Liver (tissue), 9 donors: Measurements from ENCODE around the gene PATJ. TPM values are rescaled to one million over a fixed set of nuclear protein-coding genes. Genes with fewer than 3 reads are reported as not detected.

Experiments
- DNase-seq: peaks from one replicate; pipeline ENCODE4 v3.0.0-alpha.2; 2017; ENCODE audit warnings: low spot score
- H3K27ac ChIP-seq, 2 donors: one replicate each; pipeline ENCODE4 v1.7.0; 2013; ENCODE audit warnings: inconsistent platforms in 2 of 2, low read length in 2 of 2, control low read depth in 1 of 2, low read depth in 1 of 2, mild to moderate bottlenecking in 1 of 2
- H3K27me3 ChIP-seq, 4 donors: one replicate each; pipeline versions ENCODE4 v1.6.1 to v1.7.0; 2013; ENCODE audit warnings: low read length in 3 of 4, inconsistent platforms in 1 of 4, mild to moderate bottlenecking in 1 of 4, moderate library complexity in 1 of 4; ENCODE audit not compliant: control insufficient read depth in 4 of 4, insufficient read depth in 4 of 4
- H3K36me3 ChIP-seq, 4 donors: one replicate each; pipeline versions ENCODE4 v1.6.1 to v1.7.0; 2013; ENCODE audit warnings: low read length in 3 of 4, mild to moderate bottlenecking in 3 of 4, low read depth in 1 of 4, moderate library complexity in 1 of 4; ENCODE audit not compliant: control insufficient read depth in 4 of 4, insufficient read depth in 3 of 4
- H3K4me1 ChIP-seq, 4 donors: one replicate each; pipeline versions ENCODE4 v1.6.1 to v1.7.0; 2013; ENCODE audit warnings: low read length in 3 of 4, mild to moderate bottlenecking in 3 of 4, moderate library complexity in 1 of 4; ENCODE audit not compliant: control insufficient read depth in 4 of 4, insufficient read depth in 4 of 4
- H3K4me3 ChIP-seq, 3 donors: one replicate each; pipeline versions ENCODE4 v1.6.1 to v1.7.0; 2013; ENCODE audit warnings: low read length in 3 of 3, control low read depth in 1 of 3, low read depth in 1 of 3, mild to moderate bottlenecking in 1 of 3
- H3K9ac ChIP-seq, 2 donors: one replicate each; pipeline ENCODE4 v1.7.0; 2013; ENCODE audit warnings: low read length in 2 of 2, mild to moderate bottlenecking in 2 of 2, moderate library complexity in 2 of 2, control low read depth in 1 of 2, low read depth in 1 of 2
- H3K9me3 ChIP-seq, 4 donors: one replicate each; pipeline versions ENCODE4 v1.6.1 to v1.7.0; 2013; ENCODE audit warnings: low read length in 3 of 4; ENCODE audit not compliant: control insufficient read depth in 4 of 4
- ATF3 ChIP-seq: IDR thresholded peaks from 2 replicates; pipeline ENCODE4 v1.6.1; 2016; ENCODE audit warnings: antibody characterized with exemption
- CTCF ChIP-seq: fragments of 150-350 bp; IDR thresholded peaks from 2 replicates; pipeline ENCODE4 v1.5.1; 2017; ENCODE audit warnings: improper control_type of control experiment, low read depth, low read length; ENCODE audit not compliant: missing input control
- EGR1 ChIP-seq, 2 donors: IDR thresholded peaks; 2 replicates each; pipeline ENCODE4 v1.6.1; 2016 to 2018; ENCODE audit warnings: antibody characterized with exemption in 2 of 2, low read depth in 2 of 2
- FOXA1 ChIP-seq: IDR thresholded peaks from 2 replicates; pipeline ENCODE4 v1.6.1; 2016; ENCODE audit warnings: antibody characterized with exemption
- FOXA2 ChIP-seq: IDR thresholded peaks from 2 replicates; pipeline ENCODE4 v1.6.1; 2016; ENCODE audit warnings: antibody characterized with exemption
- GABPA ChIP-seq, 2 donors: IDR thresholded peaks in 1 of 2; conservative IDR thresholded peaks in 1 of 2; 2 replicates each; pipeline ENCODE4 v1.6.1; 2016; ENCODE audit warnings: antibody characterized with exemption in 2 of 2, mild to moderate bottlenecking in 1 of 2, moderate library complexity in 1 of 2
- HNF4A ChIP-seq, 2 donors: conservative IDR thresholded peaks; 2 replicates each; pipeline ENCODE4 v1.6.1; 2016; ENCODE audit warnings: antibody characterized with exemption in 2 of 2, mild to moderate bottlenecking in 2 of 2
- HNF4G ChIP-seq: IDR thresholded peaks from 2 replicates; pipeline ENCODE4 v1.6.1; 2016; ENCODE audit warnings: antibody characterized with exemption
- JUND ChIP-seq, 2 donors: IDR thresholded peaks; 2 replicates each; pipeline ENCODE4 v1.6.1; 2016; ENCODE audit warnings: antibody characterized with exemption in 2 of 2
- NR2F2 ChIP-seq: IDR thresholded peaks from 2 replicates; pipeline ENCODE4 v1.6.1; 2016; ENCODE audit warnings: antibody characterized with exemption
- RAD21 ChIP-seq, 2 donors: IDR thresholded peaks; 2 replicates each; pipeline ENCODE4 v1.6.1; 2016; ENCODE audit warnings: antibody characterized with exemption in 2 of 2, mild to moderate bottlenecking in 2 of 2
- RXRA ChIP-seq, 2 donors: IDR thresholded peaks; 2 replicates each; pipeline ENCODE4 v1.6.1; 2017 to 2018; ENCODE audit warnings: antibody characterized with exemption in 2 of 2, mild to moderate bottlenecking in 1 of 2
- SP1 ChIP-seq: IDR thresholded peaks from 2 replicates; pipeline ENCODE4 v1.6.1; 2018; ENCODE audit warnings: antibody characterized with exemption, mild to moderate bottlenecking
- TAF1 ChIP-seq: conservative IDR thresholded peaks from 2 replicates; pipeline ENCODE4 v1.6.1; 2016; ENCODE audit warnings: antibody characterized with exemption, mild to moderate bottlenecking
- YY1 ChIP-seq: IDR thresholded peaks from 2 replicates; pipeline ENCODE4 v1.6.1; 2016; ENCODE audit warnings: antibody characterized with exemption, mild to moderate bottlenecking
- WGBS: extraction: QIAGEN DNeasy Blood & Tissue Kit; methylation state at CpG from one replicate; pipeline ENCODE4 v1.1.7; 2013; 5-methylcytosine and 5-hydroxymethylcytosine counted together
- polyA plus RNA-seq, 2 donors: library from polyadenylated mRNA; stranded (reverse) in 1 of 2; unstranded in 1 of 2; fragments of 200-250 nt in 1 of 2; fragments of >200 nt in 1 of 2; fragmentation: Nextera tagmentation in 1 of 2; extraction: Ambion mirVana in 1 of 2; gene quantifications; one replicate each; pipeline versions ENCODE4 v1.2.1 to v1.2.3, GENCODE V29; 2013 to 2015
- total RNA-seq, 2 donors: library from RNA; depleted of rRNA; stranded (reverse); fragments of >200 nt; gene quantifications; one replicate each; pipeline ENCODE4 v1.2.3, GENCODE V29; 2014
- TF ChIP-seq, protein P1 (sequence below): IDR thresholded peaks from 2 replicates; pipeline ENCODE4 v1.6.1; 2016; ENCODE audit warnings: antibody characterized with exemption
- TF ChIP-seq, protein P2 (sequence below): IDR thresholded peaks from 2 replicates; pipeline ENCODE4 v1.6.1; 2016; ENCODE audit warnings: antibody characterized with exemption
- TF ChIP-seq, protein P3 (sequence below): IDR thresholded peaks from 2 replicates; pipeline ENCODE4 v1.6.1; 2016; ENCODE audit warnings: antibody characterized with exemption, mild to moderate bottlenecking
- donor health status: healthy.
- donor health status: healthy.
- donor health status: healthy.
- donor health status: healthy.
- donor health status: healthy.

The PATJ gene
- total and polyA plus RNA-seq, 4 donors: 5.7 to 29.8 (median 9.0) TPM

GRCh38 chr1:61724506-61724812, 17.8 kb upstream of the PATJ start:
- peak overlapping the region; percentile 88 to 92 for H3K27ac ChIP-seq
- H3K4me1 ChIP-seq: peaks cover under 1 to 19% (median 10%) of the 10 kb centered on the region in 4 donors
- DNase-seq: no peak
- H3K9ac ChIP-seq: peak overlapping the region; percentile 97 to 98
- H3K4me3 ChIP-seq: peak overlapping the region; percentile 92 to 98 (median 96)
- TF ChIP-seq, protein P1, sequence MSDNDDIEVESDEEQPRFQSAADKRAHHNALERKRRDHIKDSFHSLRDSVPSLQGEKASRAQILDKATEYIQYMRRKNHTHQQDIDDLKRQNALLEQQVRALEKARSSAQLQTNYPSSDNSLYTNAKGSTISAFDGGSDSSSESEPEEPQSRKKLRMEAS: no peak
- TF ChIP-seq EGR1 (IDR thresholded peaks at IDR 0.05; ENCODE audit: low read depth in 2 of 2) (no peak), SP1 (no peak), HNF4A (conservative IDR thresholded peaks at IDR 0.05) (no peak), GABPA (IDR thresholded peaks at IDR 0.05 in 1 of 2, conservative IDR thresholded peaks at IDR 0.05 in 1 of 2) (no peak), FOXA2 (no peak), HNF4G (no peak), NR2F2 (no peak), RAD21 (IDR thresholded peaks at IDR 0.05) (no peak), ATF3 (no peak), RXRA (IDR thresholded peaks at IDR 0.05) (no peak), TAF1 (no peak)
- TF ChIP-seq, protein P2, sequence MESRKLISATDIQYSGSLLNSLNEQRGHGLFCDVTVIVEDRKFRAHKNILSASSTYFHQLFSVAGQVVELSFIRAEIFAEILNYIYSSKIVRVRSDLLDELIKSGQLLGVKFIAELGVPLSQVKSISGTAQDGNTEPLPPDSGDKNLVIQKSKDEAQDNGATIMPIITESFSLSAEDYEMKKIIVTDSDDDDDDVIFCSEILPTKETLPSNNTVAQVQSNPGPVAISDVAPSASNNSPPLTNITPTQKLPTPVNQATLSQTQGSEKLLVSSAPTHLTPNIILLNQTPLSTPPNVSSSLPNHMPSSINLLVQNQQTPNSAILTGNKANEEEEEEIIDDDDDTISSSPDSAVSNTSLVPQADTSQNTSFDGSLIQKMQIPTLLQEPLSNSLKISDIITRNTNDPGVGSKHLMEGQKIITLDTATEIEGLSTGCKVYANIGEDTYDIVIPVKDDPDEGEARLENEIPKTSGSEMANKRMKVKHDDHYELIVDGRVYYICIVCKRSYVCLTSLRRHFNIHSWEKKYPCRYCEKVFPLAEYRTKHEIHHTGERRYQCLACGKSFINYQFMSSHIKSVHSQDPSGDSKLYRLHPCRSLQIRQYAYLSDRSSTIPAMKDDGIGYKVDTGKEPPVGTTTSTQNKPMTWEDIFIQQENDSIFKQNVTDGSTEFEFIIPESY: no peak
- H3K9me3 ChIP-seq: no peaks in the 10 kb centered on the region
- no peaks in the 10 kb centered on the region for H3K36me3 ChIP-seq
- under 1% methylated on average over 3 of the region's 3 CpGs for WGBS
- H3K27me3 ChIP-seq: no peaks in the 10 kb centered on the region

DNA sequence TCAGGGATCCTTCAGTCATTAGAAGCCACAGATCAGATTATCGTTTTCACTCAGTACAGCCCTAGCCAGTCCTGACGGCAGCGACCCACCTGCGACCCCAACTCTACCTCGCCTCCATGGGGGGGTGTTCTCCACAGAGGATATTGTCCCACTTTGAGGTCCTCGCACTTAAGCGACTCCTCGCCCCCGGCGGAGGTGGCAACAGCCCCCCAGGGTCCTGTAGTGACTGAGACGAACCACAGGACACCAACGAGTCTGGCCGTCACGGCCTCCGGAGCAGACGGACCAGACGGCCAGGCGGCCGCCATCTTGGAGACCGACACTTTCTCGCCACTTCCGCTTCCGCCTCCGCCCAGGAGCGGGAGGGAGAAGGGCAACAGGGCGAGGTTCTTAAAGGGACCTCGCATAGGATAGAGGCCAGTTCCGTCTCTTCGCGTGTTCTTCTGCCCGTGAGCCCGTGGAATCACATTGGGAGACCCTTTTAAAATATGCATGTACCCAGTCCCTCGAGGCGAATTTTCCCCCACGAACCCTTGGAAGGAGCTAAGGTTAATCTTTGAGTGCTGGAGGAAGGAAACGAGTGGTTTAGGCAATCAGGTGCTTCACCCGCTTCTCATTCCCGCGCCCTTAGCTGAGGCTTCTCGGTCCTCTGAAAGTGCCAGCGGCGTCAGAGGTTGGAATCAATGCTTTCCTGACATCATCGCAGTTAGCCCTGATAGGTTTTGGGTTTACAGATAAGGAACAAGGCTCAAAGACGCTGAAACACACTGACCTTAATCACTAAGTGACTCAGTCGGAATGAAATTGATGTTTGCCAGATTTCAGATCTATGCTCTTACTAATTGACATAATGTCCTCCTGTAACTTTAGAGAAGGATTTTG, 17.2 kb upstream of the PATJ start, which contains the start of gene TM2D1:
Gene TM2D1 (minus strand): TSS at position 329 of the 882 bp plus-strand sequence. CDS start 21 bp downstream, at position 308.
- Histone ChIP-seq H3K4me3 (peak within 1 kb of the TSS; percentile 92 to 98 (median 96)), H3K9ac (peak within 1 kb of the TSS; percentile 97 to 98), H3K9me3 (no peaks in the 10 kb centered on the region), H3K36me3 (no peaks in the 10 kb centered on the region), H3K27ac (peak within 1 kb of the TSS; percentile 88 to 92), H3K27me3 (no peaks in the 10 kb centered on the region), H3K4me1 (peaks cover 0 to 19% (median 10%) of the 10 kb centered on the region in 4 donors)
- TF ChIP-seq YY1 (peak; percentile 100), NR2F2 (peak; percentile 49), GABPA (IDR thresholded peaks at IDR 0.05 in 1 of 2, conservative IDR thresholded peaks at IDR 0.05 in 1 of 2) (peak; percentile 85 to 97), RXRA (IDR thresholded peaks at IDR 0.05) (peak in 1 of 2 donors; percentile 45), HNF4A (conservative IDR thresholded peaks at IDR 0.05) (peak; percentile 50 to 64), SP1 (peak; percentile 72), JUND (IDR thresholded peaks at IDR 0.05) (peak in 1 of 2 donors; percentile 69), CTCF (no peak), FOXA1 (no peak), FOXA2 (no peak), RAD21 (IDR thresholded peaks at IDR 0.05) (peak; percentile 15 to 41), HNF4G (peak; percentile 29), TAF1 (peak; percentile 90), ATF3 (no peak), EGR1 (IDR thresholded peaks at IDR 0.05; ENCODE audit: low read depth in 2 of 2) (peak; percentile 38 to 69)
- TF ChIP-seq, protein P3, sequence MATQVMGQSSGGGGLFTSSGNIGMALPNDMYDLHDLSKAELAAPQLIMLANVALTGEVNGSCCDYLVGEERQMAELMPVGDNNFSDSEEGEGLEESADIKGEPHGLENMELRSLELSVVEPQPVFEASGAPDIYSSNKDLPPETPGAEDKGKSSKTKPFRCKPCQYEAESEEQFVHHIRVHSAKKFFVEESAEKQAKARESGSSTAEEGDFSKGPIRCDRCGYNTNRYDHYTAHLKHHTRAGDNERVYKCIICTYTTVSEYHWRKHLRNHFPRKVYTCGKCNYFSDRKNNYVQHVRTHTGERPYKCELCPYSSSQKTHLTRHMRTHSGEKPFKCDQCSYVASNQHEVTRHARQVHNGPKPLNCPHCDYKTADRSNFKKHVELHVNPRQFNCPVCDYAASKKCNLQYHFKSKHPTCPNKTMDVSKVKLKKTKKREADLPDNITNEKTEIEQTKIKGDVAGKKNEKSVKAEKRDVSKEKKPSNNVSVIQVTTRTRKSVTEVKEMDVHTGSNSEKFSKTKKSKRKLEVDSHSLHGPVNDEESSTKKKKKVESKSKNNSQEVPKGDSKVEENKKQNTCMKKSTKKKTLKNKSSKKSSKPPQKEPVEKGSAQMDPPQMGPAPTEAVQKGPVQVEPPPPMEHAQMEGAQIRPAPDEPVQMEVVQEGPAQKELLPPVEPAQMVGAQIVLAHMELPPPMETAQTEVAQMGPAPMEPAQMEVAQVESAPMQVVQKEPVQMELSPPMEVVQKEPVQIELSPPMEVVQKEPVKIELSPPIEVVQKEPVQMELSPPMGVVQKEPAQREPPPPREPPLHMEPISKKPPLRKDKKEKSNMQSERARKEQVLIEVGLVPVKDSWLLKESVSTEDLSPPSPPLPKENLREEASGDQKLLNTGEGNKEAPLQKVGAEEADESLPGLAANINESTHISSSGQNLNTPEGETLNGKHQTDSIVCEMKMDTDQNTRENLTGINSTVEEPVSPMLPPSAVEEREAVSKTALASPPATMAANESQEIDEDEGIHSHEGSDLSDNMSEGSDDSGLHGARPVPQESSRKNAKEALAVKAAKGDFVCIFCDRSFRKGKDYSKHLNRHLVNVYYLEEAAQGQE: no peak
- TF ChIP-seq, protein P1: peak; percentile 94
- TF ChIP-seq, protein P2: peak; percentile 39
- peak; percentile 86 for DNase-seq
- under 1% methylated on average over 45 of the region's 45 CpGs for WGBS
